ENCODE data around the gene NIPBL. TPM values are rescaled to one million over a fixed set of nuclear protein-coding genes. Genes with fewer than 3 reads are reported as not detected.

Gene NIPBL
- total and polyA plus RNA-seq, 2 of the 8 experiments (the other 6 are each of a cell fraction or from before 2014, with no cell fraction given) = 21.1 to 53.5 TPM

GRCh38 chr5:36882250-36882649 lies 5.7 kb downstream of the NIPBL start (continued):
- TF ChIP-seq POLR2A (IDR thresholded peaks at IDR 0.05; ENCODE audit: control extremely low read depth in 1 of 2, low read depth in 2 of 2, low read length in 2 of 2) (no peak), NRF1 (IDR thresholded peaks at IDR 0.05; ENCODE audit: low read depth, low read length) (no peak), CREB1 (IDR thresholded peaks at IDR 0.05) (no peak)

All from H1 (cell line).